ENCODE results near the gene DMWD.

Gene DMWD

GRCh38 chr19:45745606-45746005 lies 47.0 kb downstream of the DMWD start:
- no peak for DNase-seq (ENCODE audit: low read depth)

DNA sequence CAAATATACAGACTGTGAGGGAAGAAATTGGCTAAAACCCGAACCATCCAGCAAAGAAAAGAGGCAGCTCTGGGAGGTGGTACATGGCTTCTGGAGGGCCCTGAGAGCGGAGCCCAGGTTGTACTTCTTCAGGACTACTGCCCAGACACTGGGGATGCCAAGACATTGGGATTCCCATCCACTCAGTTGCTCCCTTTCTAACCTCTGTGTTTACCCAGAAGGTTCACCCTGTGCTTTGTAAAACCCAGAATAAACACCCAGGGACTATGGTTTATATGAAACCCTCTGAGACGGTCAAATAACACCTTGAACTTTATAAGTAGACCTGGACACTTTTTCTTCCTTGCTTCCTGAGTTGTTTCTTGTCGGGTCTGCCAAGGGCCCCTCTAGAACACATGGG lies 49.7 kb downstream of the DMWD start:
- DNase-seq (ENCODE audit: low read depth), result no peak

GRCh38 chr19:45739498-45740439 lies 52.9 kb downstream of the DMWD start:
- DNase-seq (ENCODE audit: low read depth), result no peak

GRCh38 chr19:45733160-45733810 lies 59.4 kb downstream of the DMWD start, which contains the start of gene MEIOSIN:
Gene MEIOSIN, plus strand, starts transcription at chr19:45733439. Its CDS starts 1,938 bp downstream, at chr19:45735377.
- DNase-seq (ENCODE audit: low read depth), result no peak

Data from stimulated activated CD4-positive, alpha-beta T cell treated with anti-CD3 and anti-CD28 coated beads, Interleukin-2, amount 100 ng/mL, for 4 hours (primary cell).